T-helper 1 cell treated with Interleukin-12 subunit alpha and Interleukin-12 subunit beta and Interleukin-4 antibody, amounts not matched to agents 30 μg/mL and 1 μg/mL, for 36 hours (primary cell): Measurements from ENCODE around the gene AAGAB.
A peak's percentile ranks its signal among the peaks of the same experiment; 100 is the strongest.

Experiments
- H3K27ac Mint-ChIP-seq: one replicate; pipeline ENCODE4 v1.8.0; 2021; ENCODE audit warnings: mild to moderate bottlenecking, mixed read lengths
- H3K27me3 Mint-ChIP-seq: one replicate; pipeline ENCODE4 v1.8.0; 2021; ENCODE audit warnings: low read depth, mixed read lengths
- H3K36me3 Mint-ChIP-seq: one replicate; pipeline ENCODE4 v1.8.0; 2021; ENCODE audit warnings: low read depth, mixed read lengths
- H3K4me1 Mint-ChIP-seq: one replicate; pipeline ENCODE4 v1.8.0; 2021; ENCODE audit warnings: low read depth, mixed read lengths
- H3K4me3 Mint-ChIP-seq: one replicate; pipeline ENCODE4 v1.8.0; 2021; ENCODE audit warnings: mild to moderate bottlenecking, moderate library complexity, mixed read lengths
- H3K9me3 Mint-ChIP-seq: one replicate; pipeline ENCODE4 v1.8.0; 2021; ENCODE audit warnings: mixed read lengths

The AAGAB gene

DNA sequence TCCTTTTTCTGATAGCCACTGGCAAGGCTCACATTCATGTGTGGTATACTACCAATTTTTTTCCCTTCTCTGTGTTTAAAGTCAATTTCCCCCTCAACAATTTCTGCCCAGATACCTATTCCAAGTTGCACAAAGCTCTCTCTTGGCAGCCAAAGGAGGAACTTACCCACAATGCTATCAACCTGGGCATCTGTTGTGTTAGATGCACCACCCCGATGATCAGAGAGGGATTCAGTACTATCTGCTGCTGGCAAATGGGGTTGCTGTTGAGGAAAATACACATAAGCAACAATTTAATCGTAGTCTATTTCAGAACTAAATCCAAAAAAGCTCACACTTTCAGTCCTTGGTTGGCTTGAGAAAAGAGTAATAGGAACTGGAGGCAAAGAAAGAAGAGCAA, 46.1 kb downstream of the AAGAB start:
- Mint-ChIP-seq H3K9me3 (no peaks in the 10 kb centered on the region), H3K27ac (no peak overlapping the region), H3K36me3 (peaks cover 40% of the 10 kb centered on the region), H3K4me1 (no peaks in the 10 kb centered on the region), H3K27me3 (no peaks in the 10 kb centered on the region), H3K4me3 (no peak overlapping the region)

DNA sequence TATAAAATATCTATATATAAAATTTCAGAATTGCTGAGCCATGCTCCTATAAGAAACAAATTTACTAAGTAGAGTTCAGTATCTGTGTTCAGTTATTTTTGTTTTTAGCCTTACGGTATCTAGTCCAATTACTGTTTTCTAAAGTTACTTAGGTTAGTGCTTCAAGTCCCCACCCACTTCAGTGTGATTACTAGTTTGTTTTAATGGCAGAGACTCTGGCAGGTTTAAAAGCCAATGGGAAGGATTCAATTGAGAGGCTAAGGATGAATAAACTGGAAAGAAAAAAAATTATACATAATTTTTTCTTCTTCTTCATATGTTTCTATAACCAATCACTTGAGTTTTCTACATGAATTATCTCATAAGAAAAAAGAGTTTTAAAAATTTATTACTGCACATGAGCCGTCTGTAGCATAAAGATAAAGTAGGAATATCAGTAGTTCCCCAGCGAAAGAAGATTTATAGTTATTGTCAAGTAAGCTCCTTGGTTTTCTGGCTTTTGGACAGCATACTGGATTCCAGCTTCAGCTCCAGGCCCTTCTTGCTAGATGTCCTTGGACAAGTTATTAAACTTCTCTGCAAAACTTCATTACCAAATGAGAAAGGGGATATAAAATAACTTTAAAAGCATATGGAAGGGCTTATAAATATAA, 46.8 kb downstream of the AAGAB start:
- no peak overlapping the region for H3K27ac Mint-ChIP-seq
- peaks cover 44% of the 10 kb centered on the region for H3K36me3 Mint-ChIP-seq
- no peaks in the 10 kb centered on the region for H3K4me1 Mint-ChIP-seq
- no peaks in the 10 kb centered on the region for H3K9me3 Mint-ChIP-seq
- H3K4me3 Mint-ChIP-seq, result no peak overlapping the region
- no peaks in the 10 kb centered on the region for H3K27me3 Mint-ChIP-seq

GRCh38 chr15:67202991-67203390, 51.5 kb downstream of the AAGAB start:
- Mint-ChIP-seq H3K36me3 (peaks cover 57% of the 10 kb centered on the region), H3K4me1 (peaks cover 13% of the 10 kb centered on the region), H3K4me3 (no peak overlapping the region), H3K27ac (no peak overlapping the region), H3K27me3 (no peaks in the 10 kb centered on the region), H3K9me3 (no peaks in the 10 kb centered on the region)

GRCh38 chr15:67202091-67202490, 52.4 kb downstream of the AAGAB start:
- no peaks in the 10 kb centered on the region for H3K9me3 Mint-ChIP-seq
- peaks cover 61% of the 10 kb centered on the region for H3K36me3 Mint-ChIP-seq
- peaks cover 18% of the 10 kb centered on the region for H3K4me1 Mint-ChIP-seq
- no peaks in the 10 kb centered on the region for H3K27me3 Mint-ChIP-seq
- H3K27ac Mint-ChIP-seq, result no peak overlapping the region
- no peak overlapping the region for H3K4me3 Mint-ChIP-seq

DNA sequence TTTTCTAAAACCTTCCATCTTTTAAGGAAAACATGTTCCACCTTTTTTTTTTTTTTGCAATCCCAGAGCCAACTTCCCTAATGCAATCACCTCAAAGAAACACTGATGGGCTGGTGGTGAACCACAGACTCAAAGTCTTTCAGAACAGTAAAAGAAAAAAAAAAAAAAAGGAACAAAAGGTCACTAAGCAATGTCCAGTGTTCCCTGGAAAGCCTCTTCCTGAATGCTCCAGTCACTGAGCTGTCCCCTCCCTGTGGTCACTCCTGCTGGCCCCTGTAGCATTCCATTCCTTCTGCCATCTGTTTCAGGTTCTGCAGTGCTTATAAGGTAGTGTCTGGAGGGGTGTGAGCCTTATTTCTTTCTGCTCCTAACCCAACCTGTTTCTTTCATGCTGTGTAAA, 53.3 kb downstream of the AAGAB start:
- Mint-ChIP-seq H3K4me1 (peaks cover 27% of the 10 kb centered on the region), H3K4me3 (no peak overlapping the region), H3K9me3 (no peaks in the 10 kb centered on the region), H3K36me3 (peaks cover 60% of the 10 kb centered on the region), H3K27me3 (no peaks in the 10 kb centered on the region), H3K27ac (no peak overlapping the region)

DNA sequence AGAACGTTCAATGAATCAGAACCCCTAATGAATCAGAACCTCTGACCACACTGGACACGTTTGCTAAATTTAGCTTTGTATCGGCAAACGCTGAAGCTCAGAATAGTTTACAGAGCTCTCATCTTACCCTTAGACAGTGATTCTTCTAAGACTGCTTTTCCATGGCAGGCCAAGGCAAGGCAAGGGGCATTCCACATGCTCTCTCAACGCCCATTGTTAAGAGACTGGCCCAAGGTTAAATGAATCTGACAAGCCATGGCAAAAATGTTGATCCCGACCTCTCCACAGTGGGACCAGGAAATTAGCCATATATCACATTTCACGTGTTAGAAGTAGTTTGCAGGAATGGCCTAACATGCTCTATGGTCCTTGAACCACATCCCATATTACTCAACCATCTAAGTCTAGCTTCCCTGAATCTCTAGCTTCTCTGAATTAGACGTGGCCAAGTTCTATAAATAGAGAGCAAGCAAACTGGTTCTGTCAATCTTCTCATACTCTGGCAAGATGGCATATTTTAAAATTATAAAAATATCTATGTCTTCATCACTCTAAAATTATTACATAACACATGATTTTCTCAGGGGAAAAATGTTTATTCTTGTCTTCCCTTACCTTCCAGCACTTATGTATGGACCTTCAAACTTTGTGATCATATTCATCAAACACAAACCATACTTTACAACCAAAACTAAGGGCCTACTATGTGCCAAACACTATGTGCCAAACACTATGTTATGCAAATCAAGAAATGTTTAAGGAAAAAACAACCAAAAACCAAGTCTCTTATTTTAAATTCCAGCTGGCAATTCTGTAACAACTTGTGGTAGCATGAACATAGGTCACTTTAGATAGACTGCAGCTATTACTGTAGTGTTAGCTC, 54.3 kb downstream of the AAGAB start:
- no peak overlapping the region for H3K27ac Mint-ChIP-seq
- H3K27me3 Mint-ChIP-seq, result no peaks in the 10 kb centered on the region

GRCh38 chr15:67199391-67199790, 55.1 kb downstream of the AAGAB start:
- Mint-ChIP-seq H3K9me3 (no peaks in the 10 kb centered on the region), H3K27ac (no peak overlapping the region), H3K36me3 (peaks cover 58% of the 10 kb centered on the region), H3K4me1 (peaks cover 30% of the 10 kb centered on the region), H3K27me3 (no peaks in the 10 kb centered on the region), H3K4me3 (no peak overlapping the region)

More for the DNA sequence above, 54.3 kb downstream of the AAGAB start:
- Mint-ChIP-seq H3K9me3 (no peaks in the 10 kb centered on the region), H3K36me3 (peaks cover 59% of the 10 kb centered on the region), H3K4me1 (peaks cover 30% of the 10 kb centered on the region), H3K4me3 (no peak overlapping the region)

- peaks cover 30% of the 10 kb centered on the region for H3K4me1 Mint-ChIP-seq
- H3K4me3 Mint-ChIP-seq, result peak overlapping the region; percentile 41
- no peaks in the 10 kb centered on the region for H3K27me3 Mint-ChIP-seq
- H3K27ac Mint-ChIP-seq, result peak overlapping the region; percentile 82
- peaks cover 58% of the 10 kb centered on the region for H3K36me3 Mint-ChIP-seq
- no peaks in the 10 kb centered on the region for H3K9me3 Mint-ChIP-seq
Observed at GRCh38 chr15:67198157-67198754, 56.2 kb downstream of the AAGAB start.

GRCh38 chr15:67197364-67197695, 57.1 kb downstream of the AAGAB start:
- Mint-ChIP-seq H3K27me3 (no peaks in the 10 kb centered on the region), H3K9me3 (no peaks in the 10 kb centered on the region), H3K4me3 (no peak overlapping the region), H3K27ac (peak overlapping the region; percentile 62), H3K4me1 (peaks cover 35% of the 10 kb centered on the region), H3K36me3 (peaks cover 60% of the 10 kb centered on the region)

DNA sequence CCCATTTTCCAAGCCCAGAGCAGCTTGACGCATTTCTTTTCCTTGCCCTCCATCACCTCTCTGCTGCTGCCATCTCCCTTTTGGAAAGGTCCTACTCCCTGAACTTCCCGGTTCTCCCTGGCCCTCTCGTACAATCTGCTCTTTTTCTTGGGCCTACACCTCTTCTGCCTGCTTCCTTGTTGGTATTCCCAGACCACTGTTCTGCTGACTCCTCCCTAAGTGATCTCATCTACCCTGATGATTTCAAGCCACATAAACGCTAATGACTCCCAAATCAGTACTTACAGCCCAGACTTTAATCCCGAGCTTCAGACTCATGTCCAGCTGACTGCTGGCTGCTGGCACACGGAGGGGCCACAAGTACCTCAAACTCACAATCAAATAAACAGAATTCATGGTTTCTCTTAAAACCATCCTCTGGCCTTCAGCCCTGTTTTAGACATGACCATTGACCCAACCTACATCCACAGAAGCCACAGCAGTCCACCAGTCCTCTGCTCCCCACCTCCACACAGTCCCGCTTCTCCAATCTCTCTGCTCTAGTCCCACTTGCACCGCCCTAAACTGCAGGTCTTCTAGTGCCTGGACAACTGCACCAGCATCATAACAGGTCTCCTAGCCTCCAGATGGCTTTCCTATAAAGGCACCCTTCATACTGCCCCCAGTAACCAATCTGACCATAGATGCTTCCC, 57.6 kb downstream of the AAGAB start:
- peak overlapping the region; percentile 62 for H3K27ac Mint-ChIP-seq

DNA sequence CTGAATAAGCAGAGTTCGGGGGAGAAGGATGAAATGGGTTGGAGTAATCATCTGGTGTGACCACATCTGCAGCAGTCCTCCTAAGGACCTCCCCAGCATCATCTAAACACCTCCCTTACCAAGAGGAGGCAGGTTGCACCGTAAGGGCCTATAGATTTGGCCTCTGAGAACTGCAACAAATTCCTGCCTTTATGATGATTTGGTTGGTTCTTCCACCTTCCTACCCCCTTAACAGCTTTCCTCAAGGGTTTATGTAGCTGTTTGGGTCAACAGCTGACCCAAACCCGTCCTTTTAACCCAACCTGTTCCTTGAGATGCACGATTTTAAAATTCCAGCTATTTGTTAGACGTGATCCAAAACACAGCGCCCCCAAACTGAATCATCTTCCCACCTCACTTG, 58.2 kb downstream of the AAGAB start:
- H3K4me3 Mint-ChIP-seq, result no peak overlapping the region
- no peaks in the 10 kb centered on the region for H3K9me3 Mint-ChIP-seq
- H3K4me1 Mint-ChIP-seq, result peaks cover 37% of the 10 kb centered on the region
- peaks cover 64% of the 10 kb centered on the region for H3K36me3 Mint-ChIP-seq
- no peaks in the 10 kb centered on the region for H3K27me3 Mint-ChIP-seq
- peak overlapping the region; percentile 62 for H3K27ac Mint-ChIP-seq

More for the DNA sequence above, 57.6 kb downstream of the AAGAB start:
- peaks cover 39% of the 10 kb centered on the region for H3K4me1 Mint-ChIP-seq
- H3K9me3 Mint-ChIP-seq, result no peaks in the 10 kb centered on the region
- no peaks in the 10 kb centered on the region for H3K27me3 Mint-ChIP-seq
- H3K4me3 Mint-ChIP-seq, result no peak overlapping the region
- peaks cover 62% of the 10 kb centered on the region for H3K36me3 Mint-ChIP-seq

- H3K27me3 Mint-ChIP-seq, result no peaks in the 10 kb centered on the region
- H3K4me1 Mint-ChIP-seq, result peaks cover 35% of the 10 kb centered on the region
- H3K4me3 Mint-ChIP-seq, result no peak overlapping the region
- peak overlapping the region; percentile 23 for H3K27ac Mint-ChIP-seq
- H3K9me3 Mint-ChIP-seq, result no peaks in the 10 kb centered on the region
- peaks cover 71% of the 10 kb centered on the region for H3K36me3 Mint-ChIP-seq
Observed at GRCh38 chr15:67195305-67195704, 59.2 kb downstream of the AAGAB start.

- no peaks in the 10 kb centered on the region for H3K27me3 Mint-ChIP-seq
- peaks cover 35% of the 10 kb centered on the region for H3K4me1 Mint-ChIP-seq
- no peak overlapping the region for H3K4me3 Mint-ChIP-seq
- peaks cover 72% of the 10 kb centered on the region for H3K36me3 Mint-ChIP-seq
- no peaks in the 10 kb centered on the region for H3K9me3 Mint-ChIP-seq
- peak overlapping the region; percentile 55 for H3K27ac Mint-ChIP-seq
Observed at GRCh38 chr15:67194171-67195114, 60.0 kb downstream of the AAGAB start.
